ENCODE measurements around the gene PPFIBP2.

The PPFIBP2 gene

DNA sequence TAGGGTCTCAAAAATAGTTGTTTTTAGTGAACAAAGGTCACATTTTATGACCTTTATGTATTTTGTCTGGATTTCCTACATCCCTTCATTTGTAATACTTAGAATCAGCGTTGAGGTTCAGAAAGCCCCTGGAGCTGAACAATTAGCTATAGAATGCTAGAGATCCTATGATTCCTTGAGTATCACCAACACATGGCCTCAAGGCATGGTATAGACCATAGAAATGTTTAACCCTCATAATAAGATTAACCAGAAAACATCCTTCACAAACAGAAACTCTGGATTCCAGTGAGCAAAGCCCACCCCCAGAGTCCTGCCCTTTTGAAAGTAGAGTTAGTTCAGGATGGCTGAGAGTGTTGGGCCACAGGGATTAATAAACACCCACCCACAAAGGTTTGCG is 82.2 kb downstream of the PPFIBP2 start:
- H3K4me3 ChIP-seq (ENCODE audit: low read length): no peak overlapping the region
- TF ChIP-seq, protein P1, sequence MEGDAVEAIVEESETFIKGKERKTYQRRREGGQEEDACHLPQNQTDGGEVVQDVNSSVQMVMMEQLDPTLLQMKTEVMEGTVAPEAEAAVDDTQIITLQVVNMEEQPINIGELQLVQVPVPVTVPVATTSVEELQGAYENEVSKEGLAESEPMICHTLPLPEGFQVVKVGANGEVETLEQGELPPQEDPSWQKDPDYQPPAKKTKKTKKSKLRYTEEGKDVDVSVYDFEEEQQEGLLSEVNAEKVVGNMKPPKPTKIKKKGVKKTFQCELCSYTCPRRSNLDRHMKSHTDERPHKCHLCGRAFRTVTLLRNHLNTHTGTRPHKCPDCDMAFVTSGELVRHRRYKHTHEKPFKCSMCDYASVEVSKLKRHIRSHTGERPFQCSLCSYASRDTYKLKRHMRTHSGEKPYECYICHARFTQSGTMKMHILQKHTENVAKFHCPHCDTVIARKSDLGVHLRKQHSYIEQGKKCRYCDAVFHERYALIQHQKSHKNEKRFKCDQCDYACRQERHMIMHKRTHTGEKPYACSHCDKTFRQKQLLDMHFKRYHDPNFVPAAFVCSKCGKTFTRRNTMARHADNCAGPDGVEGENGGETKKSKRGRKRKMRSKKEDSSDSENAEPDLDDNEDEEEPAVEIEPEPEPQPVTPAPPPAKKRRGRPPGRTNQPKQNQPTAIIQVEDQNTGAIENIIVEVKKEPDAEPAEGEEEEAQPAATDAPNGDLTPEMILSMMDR (conservative IDR thresholded peaks at IDR 0.05; ENCODE audit: low read depth, low read length): no peak
- DNase-seq (ENCODE audit: low read depth): no peak

DNA sequence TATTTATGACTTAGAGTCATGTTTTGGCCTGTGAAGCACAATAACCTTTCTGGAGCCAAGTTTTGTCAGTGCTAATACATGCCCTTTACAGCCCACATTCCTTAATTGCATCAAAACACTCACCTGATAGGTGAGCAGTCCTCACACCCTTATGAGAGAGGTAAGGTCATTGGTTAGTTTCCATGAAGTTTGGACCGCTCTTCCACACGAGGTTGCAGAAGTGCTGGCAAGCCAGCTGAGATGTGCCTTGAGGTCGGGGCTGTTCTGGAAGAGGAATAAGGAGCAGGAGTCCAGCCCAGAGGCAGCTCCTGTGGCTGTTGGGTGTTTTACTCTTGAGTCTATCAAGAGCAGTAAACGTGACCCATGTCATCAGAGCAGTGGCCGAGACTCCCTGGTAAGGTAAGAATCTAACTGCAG is 83.2 kb downstream of the PPFIBP2 start:
- no peak overlapping the region for H3K4me3 ChIP-seq (ENCODE audit: low read length)
- TF ChIP-seq, protein P1 (conservative IDR thresholded peaks at IDR 0.05; ENCODE audit: low read depth, low read length): no peak
- no peak for DNase-seq (ENCODE audit: low read depth)

DNA sequence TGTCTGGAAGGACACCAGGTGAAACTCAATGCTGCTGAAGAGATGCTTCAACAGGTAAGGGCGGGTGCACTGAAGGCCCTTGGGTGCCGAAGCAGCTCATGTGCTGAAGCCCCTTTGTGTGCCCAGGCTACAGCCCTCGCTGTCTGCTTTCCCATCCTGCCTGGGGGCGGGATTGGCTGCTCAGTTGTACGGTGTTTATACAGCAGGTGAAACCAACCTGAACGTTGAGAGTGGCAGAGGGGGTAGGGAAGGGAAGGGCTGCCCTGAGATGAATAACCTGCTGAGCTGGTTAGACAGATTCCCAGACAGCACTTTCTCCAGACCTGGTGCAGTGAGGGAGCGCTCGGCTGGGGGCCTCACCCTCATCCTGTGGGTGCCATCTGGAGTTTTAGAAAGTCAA is 83.8 kb downstream of the PPFIBP2 start:
- TF ChIP-seq, protein P1 (conservative IDR thresholded peaks at IDR 0.05; ENCODE audit: low read depth, low read length): no peak
- no peak overlapping the region for H3K4me3 ChIP-seq (ENCODE audit: low read length)
- no peak for DNase-seq (ENCODE audit: low read depth)

DNA sequence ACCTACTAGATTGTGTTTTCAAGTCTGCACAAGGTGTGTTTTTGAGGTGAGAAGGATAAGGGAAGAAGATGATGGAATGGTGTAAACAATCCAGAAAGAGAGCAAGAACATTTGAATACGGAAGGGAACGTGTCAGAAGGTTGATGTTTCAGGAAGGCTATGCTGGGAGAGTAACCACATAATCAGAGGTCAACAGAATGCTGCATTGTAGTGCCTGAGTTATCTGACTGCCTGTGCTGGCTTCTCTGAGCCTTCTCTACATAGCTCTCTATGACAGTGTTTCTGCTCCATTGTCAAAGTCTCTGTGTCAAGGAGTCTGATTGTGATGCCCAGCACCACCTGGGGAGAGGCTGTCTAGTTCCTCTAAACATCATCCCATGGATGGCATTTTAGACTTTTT is 85.4 kb downstream of the PPFIBP2 start:
- H3K4me3 ChIP-seq (ENCODE audit: low read length): no peak overlapping the region
- no peak for DNase-seq (ENCODE audit: low read depth)
- TF ChIP-seq, protein P1 (conservative IDR thresholded peaks at IDR 0.05; ENCODE audit: low read depth, low read length): no peak

DNA sequence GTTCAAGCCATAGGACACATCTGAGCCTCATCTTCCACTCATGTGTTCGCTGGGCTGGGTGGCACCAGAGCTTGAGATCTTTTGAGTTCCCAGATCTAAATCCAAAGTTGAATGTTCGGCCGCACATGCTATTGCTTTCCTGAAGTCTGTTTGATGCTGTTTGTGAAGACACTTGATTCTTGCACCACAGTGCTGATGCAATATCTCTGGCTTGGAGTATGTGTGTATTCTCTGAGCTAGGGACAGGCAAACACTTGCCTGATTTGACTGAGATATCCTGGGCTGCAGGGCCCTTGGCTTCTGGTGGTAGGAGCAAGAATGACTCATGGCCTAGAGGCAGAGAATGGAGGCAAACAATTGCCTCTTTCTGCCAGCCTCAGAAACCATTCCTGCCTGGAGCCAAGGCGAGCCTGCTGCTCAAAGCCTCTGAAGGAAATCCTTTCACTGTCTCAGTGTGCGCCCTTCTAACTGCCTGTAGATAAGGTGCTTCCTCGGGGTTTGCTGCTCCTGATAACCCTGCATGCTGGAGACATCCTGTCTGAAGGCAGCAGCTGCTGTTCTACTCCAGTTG is 86.5 kb downstream of the PPFIBP2 start:
- no peak overlapping the region for H3K4me3 ChIP-seq (ENCODE audit: low read length)
- DNase-seq (ENCODE audit: low read depth): no peak
- TF ChIP-seq, protein P1 (conservative IDR thresholded peaks at IDR 0.05; ENCODE audit: low read depth, low read length): no peak

DNA sequence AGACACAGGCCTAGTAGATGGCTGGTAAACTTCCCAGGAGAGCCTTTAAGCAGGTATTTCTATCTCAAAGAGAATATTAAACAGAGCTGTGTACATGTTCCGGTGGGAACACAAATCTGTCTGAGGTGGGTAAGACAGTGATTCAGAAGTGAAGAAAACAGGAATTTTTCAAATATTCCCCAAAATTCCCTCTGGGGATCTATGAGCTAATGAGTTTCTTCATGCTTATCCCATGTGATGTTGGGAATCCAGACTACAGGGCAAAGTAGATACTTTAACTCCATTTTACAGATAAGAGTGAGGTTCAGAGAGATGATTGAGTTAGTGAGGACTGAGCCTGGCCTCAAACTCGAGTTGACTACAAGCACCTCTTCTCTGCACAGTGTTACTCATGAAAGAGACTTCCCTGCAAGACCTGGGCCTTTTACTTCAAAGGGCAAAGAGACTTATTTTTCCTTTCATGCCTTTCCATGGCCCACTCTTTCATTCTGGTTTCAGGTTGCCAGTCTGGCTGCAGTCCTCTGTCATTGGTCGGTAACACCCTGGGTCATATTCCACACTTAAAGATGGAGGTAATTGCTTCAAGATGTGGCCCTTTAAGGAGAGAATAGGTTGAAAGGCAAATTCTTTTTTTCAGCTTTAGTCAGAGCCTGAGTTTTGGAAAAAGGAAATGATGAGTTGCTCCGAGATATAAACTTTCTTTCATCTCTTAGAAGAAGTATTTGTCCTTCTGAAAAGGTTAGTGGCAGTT is 89.4 kb downstream of the PPFIBP2 start:
- TF ChIP-seq, protein P1 (conservative IDR thresholded peaks at IDR 0.05; ENCODE audit: low read depth, low read length): no peak
- DNase-seq (ENCODE audit: low read depth): no peak
- H3K4me3 ChIP-seq (ENCODE audit: low read length): no peak overlapping the region
